ENCODE measurements around the gene HLF. TPM values are rescaled to one million over a fixed set of nuclear protein-coding genes. Genes with fewer than 3 reads are reported as not detected.
"Not testable (repeated sequence)": the region's sequence is repeated elsewhere in the genome, so short reads cannot be mapped to it uniquely, and the experiment has no call there.

HLF gene
- total and polyA plus RNA-seq, 9 donors = 28.0 to 106 (median 40.8) TPM

DNA sequence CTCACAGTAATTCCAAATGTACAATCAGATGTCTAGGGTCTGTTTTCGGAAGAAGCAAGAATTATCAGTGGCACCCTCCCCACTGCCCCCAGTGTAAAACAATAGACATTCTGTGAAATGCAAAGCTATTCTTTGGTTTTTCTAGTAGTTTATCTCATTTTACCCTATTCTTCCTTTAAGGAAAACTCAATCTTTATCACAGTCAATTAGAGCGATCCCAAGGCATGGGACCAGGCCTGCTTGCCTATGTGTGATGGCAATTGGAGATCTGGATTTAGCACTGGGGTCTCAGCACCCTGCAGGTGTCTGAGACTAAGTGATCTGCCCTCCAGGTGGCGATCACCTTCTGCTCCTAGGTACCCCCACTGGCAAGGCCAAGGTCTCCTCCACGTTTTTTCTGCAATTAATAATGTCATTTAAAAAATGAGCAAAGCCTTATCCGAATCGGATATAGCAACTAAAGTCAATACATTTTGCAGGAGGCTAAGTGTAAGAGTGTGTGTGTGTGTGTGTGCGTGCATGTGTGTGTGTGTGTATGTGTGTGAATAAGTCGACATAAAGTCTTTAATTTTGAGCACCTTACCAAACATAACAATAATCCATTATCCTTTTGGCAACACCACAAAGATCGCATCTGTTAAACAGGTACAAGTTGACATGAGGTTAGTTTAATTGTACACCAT, 59.7 kb downstream of the HLF start:
- no peak for DNase-seq
- Histone ChIP-seq H3K27me3 (no peaks in the 10 kb centered on the region), H3K4me3 (no peak overlapping the region), H3K27ac (no peak overlapping the region), H3K4me1 (ENCODE audit: insufficient read depth) (peaks cover 4% of the 10 kb centered on the region), H3K9me3 (no peaks in the 10 kb centered on the region), H3K36me3 (no peaks in the 10 kb centered on the region)
- TF ChIP-seq, protein P1, sequence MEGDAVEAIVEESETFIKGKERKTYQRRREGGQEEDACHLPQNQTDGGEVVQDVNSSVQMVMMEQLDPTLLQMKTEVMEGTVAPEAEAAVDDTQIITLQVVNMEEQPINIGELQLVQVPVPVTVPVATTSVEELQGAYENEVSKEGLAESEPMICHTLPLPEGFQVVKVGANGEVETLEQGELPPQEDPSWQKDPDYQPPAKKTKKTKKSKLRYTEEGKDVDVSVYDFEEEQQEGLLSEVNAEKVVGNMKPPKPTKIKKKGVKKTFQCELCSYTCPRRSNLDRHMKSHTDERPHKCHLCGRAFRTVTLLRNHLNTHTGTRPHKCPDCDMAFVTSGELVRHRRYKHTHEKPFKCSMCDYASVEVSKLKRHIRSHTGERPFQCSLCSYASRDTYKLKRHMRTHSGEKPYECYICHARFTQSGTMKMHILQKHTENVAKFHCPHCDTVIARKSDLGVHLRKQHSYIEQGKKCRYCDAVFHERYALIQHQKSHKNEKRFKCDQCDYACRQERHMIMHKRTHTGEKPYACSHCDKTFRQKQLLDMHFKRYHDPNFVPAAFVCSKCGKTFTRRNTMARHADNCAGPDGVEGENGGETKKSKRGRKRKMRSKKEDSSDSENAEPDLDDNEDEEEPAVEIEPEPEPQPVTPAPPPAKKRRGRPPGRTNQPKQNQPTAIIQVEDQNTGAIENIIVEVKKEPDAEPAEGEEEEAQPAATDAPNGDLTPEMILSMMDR (IDR thresholded peaks at IDR 0.05) = no peak
- no peak for TF ChIP-seq EP300 (IDR thresholded peaks at IDR 0.05)
- TF ChIP-seq POLR2A (IDR thresholded peaks at IDR 0.05) = no peak
- 71 to 83% (median 78%) methylated on average over 9 of the region's 9 CpGs for WGBS, 3 donors
- intact Hi-C loops (cut with DNase I) = no loop called here

DNA sequence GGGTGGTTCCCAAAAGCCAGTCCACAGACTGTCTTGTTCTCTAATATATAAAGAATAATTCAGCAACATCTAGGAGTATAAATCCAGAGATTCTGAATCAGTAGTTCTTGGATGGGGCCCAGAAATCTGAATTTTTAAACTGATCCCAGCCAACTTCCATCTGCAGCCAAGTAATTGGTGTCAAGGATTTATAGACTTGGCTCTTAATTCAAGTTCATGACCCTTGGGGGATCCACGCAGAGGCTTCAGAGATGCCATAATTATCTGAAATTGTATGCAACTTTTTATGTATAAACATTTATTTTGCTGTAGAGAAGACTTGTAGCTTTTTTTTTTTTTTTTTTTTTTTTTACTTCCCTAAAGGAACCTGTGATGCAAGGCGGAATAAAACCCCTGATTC, 60.6 kb downstream of the HLF start:
- Histone ChIP-seq H3K4me3 (no peak overlapping the region), H3K36me3 (no peaks in the 10 kb centered on the region), H3K9me3 (no peaks in the 10 kb centered on the region), H3K4me1 (ENCODE audit: insufficient read depth) (peaks cover 4% of the 10 kb centered on the region), H3K27ac (no peak overlapping the region), H3K27me3 (no peaks in the 10 kb centered on the region)
- WGBS, 3 donors = 37 to 47% (median 47%) methylated on average over 2 of the region's 2 CpGs
- TF ChIP-seq POLR2A (IDR thresholded peaks at IDR 0.05) (no peak), EP300 (IDR thresholded peaks at IDR 0.05) (no peak)
- TF ChIP-seq, protein P1 (IDR thresholded peaks at IDR 0.05) = no peak
- DNase-seq = no peak
- intact Hi-C loops (cut with DNase I) = no loop called here

DNA sequence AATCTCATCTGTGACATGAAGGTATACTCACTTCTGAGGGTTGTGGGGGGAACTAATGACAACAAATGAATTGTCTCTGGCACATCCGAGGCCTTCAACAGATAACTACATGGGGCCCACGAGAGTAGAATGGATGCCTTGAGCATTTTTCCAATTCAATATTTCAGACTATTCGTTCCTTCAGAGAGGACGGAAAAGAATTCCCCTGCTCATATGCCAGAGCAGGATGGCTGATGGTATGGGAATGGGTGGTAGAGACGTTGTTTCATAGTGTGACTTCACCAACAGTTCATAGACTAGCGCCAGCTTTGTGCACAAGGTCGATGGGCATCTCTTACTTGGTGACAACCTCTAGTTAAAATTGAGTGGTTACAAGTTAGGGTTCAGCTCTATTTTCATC, 61.3 kb downstream of the HLF start:
- no peaks in the 10 kb centered on the region for H3K4me1 ChIP-seq (ENCODE audit: insufficient read depth)
- 72 to 86% (median 81%) methylated on average over 7 of the region's 7 CpGs for WGBS, 3 donors

DNA sequence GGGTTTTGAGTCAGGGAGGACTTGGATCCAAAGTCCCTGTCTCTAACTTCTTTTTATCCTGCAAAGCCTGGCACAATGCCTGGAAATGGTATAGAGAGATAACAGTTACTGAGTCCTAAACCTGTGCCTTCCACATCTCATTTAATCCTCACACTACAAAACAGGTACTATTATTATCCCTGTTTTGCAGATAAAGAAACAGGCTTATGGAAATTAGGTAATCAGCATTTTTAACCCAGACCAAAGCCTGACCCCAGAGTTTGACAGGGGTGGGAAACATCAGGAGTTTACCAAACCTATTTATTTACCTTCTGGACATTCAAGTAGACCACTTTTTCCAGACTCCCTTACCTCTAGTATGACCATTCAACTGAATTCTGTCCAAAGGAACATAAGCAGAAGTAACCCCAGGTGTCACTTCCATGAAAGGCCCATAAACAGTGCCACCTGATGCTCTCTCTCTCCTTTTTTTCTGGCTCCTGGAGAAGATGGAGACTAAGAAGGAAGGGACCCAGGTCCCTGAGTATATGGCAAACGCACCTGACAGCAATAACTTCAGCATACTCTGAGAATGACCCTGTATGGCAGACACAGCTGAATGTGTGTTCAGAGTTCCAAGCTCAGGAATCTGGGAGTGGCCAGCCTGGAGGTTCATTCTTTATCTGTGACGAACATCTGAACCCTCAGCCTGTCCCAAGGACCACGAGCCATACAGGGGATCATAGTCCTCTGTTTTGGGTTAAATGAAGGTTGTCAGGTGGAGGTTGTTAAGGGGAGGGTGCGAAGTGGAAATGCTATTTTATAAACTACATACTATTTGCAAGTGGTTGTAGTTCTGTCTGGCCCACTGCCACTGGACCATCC, 62.7 kb downstream of the HLF start:
- Histone ChIP-seq H3K4me1 (ENCODE audit: insufficient read depth) (no peaks in the 10 kb centered on the region), H3K27me3 (no peaks in the 10 kb centered on the region), H3K4me3 (no peak overlapping the region), H3K36me3 (no peaks in the 10 kb centered on the region), H3K9me3 (no peaks in the 10 kb centered on the region), H3K27ac (no peak overlapping the region)
- 74 to 81% (median 75%) methylated on average over 4 of the region's 4 CpGs for WGBS, 3 donors
- TF ChIP-seq, protein P1 (IDR thresholded peaks at IDR 0.05) = no peak
- TF ChIP-seq POLR2A (IDR thresholded peaks at IDR 0.05) = no peak
- TF ChIP-seq EP300 (IDR thresholded peaks at IDR 0.05) = no peak
- DNase-seq = no peak
- intact Hi-C loops (cut with DNase I) = no loop called here

More for the DNA sequence above, 61.3 kb downstream of the HLF start:
- no peaks in the 10 kb centered on the region for H3K9me3 ChIP-seq
- DNase-seq = no peak
- H3K36me3 ChIP-seq = no peaks in the 10 kb centered on the region
- intact Hi-C loops (cut with DNase I) = no loop called here
- no peaks in the 10 kb centered on the region for H3K27me3 ChIP-seq
- TF ChIP-seq EP300 (IDR thresholded peaks at IDR 0.05) (no peak), POLR2A (IDR thresholded peaks at IDR 0.05) (no peak)
- TF ChIP-seq, protein P1 (IDR thresholded peaks at IDR 0.05) = no peak
- H3K4me3 ChIP-seq = no peak overlapping the region
- no peak overlapping the region for H3K27ac ChIP-seq

DNA sequence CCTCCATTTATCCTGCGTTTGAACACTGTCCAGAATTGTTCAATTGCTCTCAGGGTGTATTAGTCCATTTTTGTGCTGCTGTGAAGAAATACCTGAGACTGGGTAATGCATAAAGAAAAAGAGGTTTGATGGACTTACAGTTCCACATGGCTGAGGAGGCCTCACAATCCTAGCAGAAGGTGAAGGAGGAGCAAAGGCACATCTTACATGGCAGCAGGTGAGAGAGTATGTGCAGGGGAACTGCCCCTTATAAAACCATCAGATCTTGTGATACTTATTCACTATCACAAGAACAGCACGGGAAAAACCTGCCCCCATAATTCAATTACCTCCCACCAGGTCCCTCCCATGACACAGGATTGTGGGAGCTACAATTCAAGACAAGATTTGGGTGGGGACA, 63.8 kb downstream of the HLF start:
- H3K9me3 ChIP-seq; H3K4me3 ChIP-seq; H3K27ac ChIP-seq; intact Hi-C loops (cut with DNase I); H3K4me1 ChIP-seq (ENCODE audit: insufficient read depth); DNase-seq; H3K27me3 ChIP-seq; H3K36me3 ChIP-seq: not testable (repeated sequence)
- 81 to 87% (median 83%) methylated on average over 2 of the region's 2 CpGs for WGBS, 3 donors

Measured in ovary (tissue), 9 donors.